Fibroblast of skin of right quadriceps (primary cell): ENCODE results near the gene MYL9.
A peak's percentile ranks its signal among the peaks of the same experiment; 100 is the strongest.
"Not testable (repeated sequence)": the region's sequence is repeated elsewhere in the genome, so short reads cannot be mapped to it uniquely, and the experiment has no call there.

Experiments used
- DNase-seq: peaks from one replicate; pipeline ENCODE4 v3.0.0-alpha.2; 2013

Gene MYL9

GRCh38 chr20:36541227-36541767 lies at the start of gene MYL9:
TSS of gene MYL9 (plus strand) at chr20:36541519. CDS start at chr20:36544885, 3,366 bp downstream.
- peak; percentile 84 for DNase-seq

- DNase-seq = peak; percentile 38
Measured at GRCh38 chr20:36491901-36492617, 49.3 kb upstream of the MYL9 start.

GRCh38 chr20:36493051-36493800 lies 48.1 kb upstream of the MYL9 start:
- no peak for DNase-seq

GRCh38 chr20:36493801-36494114 lies 47.6 kb upstream of the MYL9 start:
- DNase-seq = peak; percentile 29

GRCh38 chr20:36496707-36497669 lies 44.3 kb upstream of the MYL9 start:
- no peak for DNase-seq

GRCh38 chr20:36497856-36498255 lies 43.5 kb upstream of the MYL9 start:
- DNase-seq = no peak

GRCh38 chr20:36498386-36499179 lies 42.7 kb upstream of the MYL9 start:
- DNase-seq = no peak

- DNase-seq = no peak
Measured at GRCh38 chr20:36499211-36499610, 42.1 kb upstream of the MYL9 start.

- DNase-seq = peak; percentile 23
Measured at GRCh38 chr20:36499723-36500501, 41.4 kb upstream of the MYL9 start.

GRCh38 chr20:36501367-36502006 lies 39.8 kb upstream of the MYL9 start:
- DNase-seq = no peak

GRCh38 chr20:36504295-36504694 lies 37.0 kb upstream of the MYL9 start:
- no peak for DNase-seq

GRCh38 chr20:36506253-36506652 lies 35.1 kb upstream of the MYL9 start:
- DNase-seq = no peak

- no peak for DNase-seq
Measured at GRCh38 chr20:36507746-36508145, 33.6 kb upstream of the MYL9 start.

- no peak for DNase-seq
Measured at GRCh38 chr20:36519012-36519719, 22.2 kb upstream of the MYL9 start.

- no peak for DNase-seq
Measured at GRCh38 chr20:36519944-36520343, 21.4 kb upstream of the MYL9 start.

GRCh38 chr20:36521526-36521925 lies 19.8 kb upstream of the MYL9 start:
- no peak for DNase-seq

- DNase-seq = not testable (repeated sequence)
Measured at GRCh38 chr20:36522412-36522811, 18.9 kb upstream of the MYL9 start.

GRCh38 chr20:36523341-36523740 lies 18.0 kb upstream of the MYL9 start:
- DNase-seq = no peak

- DNase-seq = no peak
Measured at GRCh38 chr20:36525620-36526365, 15.5 kb upstream of the MYL9 start.
